ENCODE results near the gene UQCR11. TPM values are rescaled to one million over a fixed set of nuclear protein-coding genes. Genes with fewer than 3 reads are reported as not detected.

The UQCR11 gene
- total and polyA plus RNA-seq, 2 of the 4 experiments (the other 2 are of a cell fraction): 29.2 to 177 TPM

DNA sequence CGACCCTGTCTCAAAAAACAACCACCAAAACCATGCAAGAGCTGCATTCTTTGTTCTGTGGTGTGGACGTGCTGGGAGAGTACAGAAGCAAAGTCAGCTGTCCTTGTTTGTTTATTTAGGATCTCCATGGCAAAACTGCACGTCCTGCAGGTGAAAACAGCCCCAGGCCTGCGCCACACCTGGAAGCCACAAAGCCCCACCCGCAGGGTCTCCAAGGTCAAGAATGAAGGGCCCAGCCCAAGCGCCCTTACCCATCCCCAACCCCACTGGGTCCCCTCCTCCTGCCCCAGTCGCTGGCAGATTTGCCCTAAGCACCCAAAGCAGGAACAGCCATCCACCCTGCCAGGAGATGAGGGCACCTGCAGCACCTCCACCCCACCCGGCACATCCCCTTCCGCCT is 23.1 kb downstream of the UQCR11 start:
- DNase-seq: no peak
- Histone ChIP-seq H3K18ac (ENCODE audit: low read depth, low read length) (no peak overlapping the region), H3K36me3 (ENCODE audit: control insufficient read depth, insufficient read depth, low read length) (peaks cover 54% of the 10 kb centered on the region), H3K27me3 (ENCODE audit: control insufficient read depth, insufficient read depth, low read length) (no peaks in the 10 kb centered on the region), H2BK15ac (ENCODE audit: low read depth, low read length) (no peak overlapping the region), H3K23ac (ENCODE audit: low read depth, low read length) (no peak overlapping the region), H2AFZ (replicated peaks; ENCODE audit: low read length, poor library complexity) (no peak overlapping the region), H3K27ac (ENCODE audit: insufficient read depth, low read length) (no peak overlapping the region), H2AK5ac (ENCODE audit: low read depth, low read length) (no peak overlapping the region), H2BK20ac (ENCODE audit: low read depth, low read length) (no peak overlapping the region), H2BK120ac (ENCODE audit: low read depth, low read length) (no peak overlapping the region), H3K9me1 (ENCODE audit: insufficient read depth, low read length) (peaks cover 6% of the 10 kb centered on the region), H3K4me2 (ENCODE audit: low read depth, low read length) (no peak overlapping the region), H2BK5ac (ENCODE audit: low read depth, low read length, poor library complexity, severe bottlenecking) (no peak overlapping the region), H3K9me3 (ENCODE audit: control insufficient read depth, insufficient read depth, low read length) (no peaks in the 10 kb centered on the region), H3K14ac (replicated peaks; ENCODE audit: low read depth, low read length) (no peak overlapping the region), H3K4me3 (ENCODE audit: insufficient read depth, low read depth, low read length) (no peak overlapping the region), H2AK9ac (replicated peaks; ENCODE audit: low read depth, low read length, poor library complexity) (no peak overlapping the region), H3K79me1 (ENCODE audit: low read depth in 1 of 2, low read length in 2 of 2) (peaks cover 15 to 42% of the 10 kb centered on the region in 2 experiments), H3K9ac (ENCODE audit: low read depth, low read length) (no peak overlapping the region), H4K8ac (ENCODE audit: low read depth in 2 of 2, low read length in 2 of 2) (no peak overlapping the region), H4K5ac (ENCODE audit: low read depth, low read length) (no peak overlapping the region), H3K4ac (ENCODE audit: low read depth, low read length) (no peak overlapping the region), H3K56ac (ENCODE audit: extremely low read depth, insufficient read depth, low read length) (no peak overlapping the region), H3K4me1 (ENCODE audit: control insufficient read depth, insufficient read depth, low read length) (no peaks in the 10 kb centered on the region), H4K20me1 (ENCODE audit: insufficient read depth, low read length) (peaks cover 15% of the 10 kb centered on the region), H4K91ac (ENCODE audit: insufficient read depth, low read depth, low read length) (no peak overlapping the region)
- WGBS, 2 experiments (ENCODE audit: extremely low coverage in 2 of 2, insufficient read length in 1 of 2): no CpG with 5 or more reads among the region's 9 CpGs
- ChIA-PET CTCF (no interaction called here), POLR2A (ENCODE audit: unreplicated experiment) (no interaction called here)
- ATAC-seq (ENCODE audit: low read depth): no peak
- no TSS peak for BruUV-seq (replicated peaks)
- in situ Hi-C loops (cut with MboI; ENCODE audit: low sequenced_read_pairs) (no loop called here), dilution Hi-C loops (cut with HindIII; ENCODE audit: low sequenced_read_pairs, unreplicated experiment) (no loop called here), intact Hi-C loops (cut with micrococcal nuclease) (no loop called here)
- TF ChIP-seq POLR2A (IDR thresholded peaks at IDR 0.05; ENCODE audit: low read depth, low read length) (no peak), MXI1 (IDR thresholded peaks at IDR 0.05; ENCODE audit: borderline replicate concordance, low read depth, low read length) (no peak), SMC3 (IDR thresholded peaks at IDR 0.05; ENCODE audit: low read depth, low read length) (no peak), MAFK (IDR thresholded peaks at IDR 0.05; ENCODE audit: low read depth, low read length) (no peak)

Measured in IMR-90 (cell line).